GM21390 (cell line): ENCODE data around the gene WDR33.
"Not testable (repeated sequence)": the region's sequence is repeated elsewhere in the genome, so short reads cannot be mapped to it uniquely, and the experiment has no call there.

Source experiments
- ATAC-seq: cut with Tn5 transposase; IDR thresholded peaks from one replicate; pipeline ENCODE4 v1.9.1; 2021; ENCODE audit not compliant: unreplicated experiment

The WDR33 gene

GRCh38 chr2:127810619-127811396, at the start of gene WDR33:
WDR33 (minus strand) TSS chr2:127811171; CDS start chr2:127770981, 40,190 bp downstream.
- peak; percentile 98 for ATAC-seq

DNA sequence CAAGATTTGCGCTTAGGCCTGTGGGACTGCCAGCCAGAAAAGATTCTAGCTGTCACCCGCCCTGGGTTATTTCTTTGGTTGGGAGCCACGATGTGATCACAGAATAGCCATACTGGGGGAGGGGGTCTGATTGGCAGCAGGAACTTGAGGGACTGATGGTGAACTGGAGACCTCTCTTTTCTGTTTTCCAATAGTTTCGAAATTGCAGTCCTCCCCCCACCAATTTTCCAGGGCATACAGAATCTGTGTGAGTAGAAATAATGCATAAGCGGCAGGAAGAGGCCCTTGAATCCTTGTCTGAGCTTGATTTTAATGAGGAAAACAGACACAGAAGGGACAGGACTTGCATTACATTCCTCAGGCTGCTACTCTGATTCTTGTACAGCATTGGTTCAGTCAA, 49.2 kb upstream of the WDR33 start:
- ATAC-seq = no peak

DNA sequence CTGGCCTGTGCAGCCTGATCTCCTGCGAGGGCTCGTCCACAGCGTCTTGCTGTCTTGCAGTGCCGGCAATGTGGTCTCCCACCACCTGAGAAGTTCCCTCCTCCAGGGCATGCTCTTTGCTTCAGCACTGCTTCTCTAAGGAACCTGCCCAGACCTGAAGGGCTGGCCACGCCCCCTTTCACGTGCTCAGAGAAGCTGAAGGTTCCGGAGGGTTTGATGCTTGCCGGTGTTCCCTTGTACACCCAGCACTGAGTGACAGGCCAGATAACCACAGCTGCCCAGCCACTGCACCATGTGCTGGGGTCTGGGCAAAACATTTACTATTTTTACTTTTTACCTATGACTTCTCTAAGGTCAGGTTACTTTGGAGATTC, 48.7 kb upstream of the WDR33 start:
- no peak for ATAC-seq

- no peak for ATAC-seq
These were observed 46.4 kb upstream of the WDR33 start for GRCh38 chr2:127857265-127857808.

GRCh38 chr2:127853671-127854070, 42.7 kb upstream of the WDR33 start:
- no peak for ATAC-seq

DNA sequence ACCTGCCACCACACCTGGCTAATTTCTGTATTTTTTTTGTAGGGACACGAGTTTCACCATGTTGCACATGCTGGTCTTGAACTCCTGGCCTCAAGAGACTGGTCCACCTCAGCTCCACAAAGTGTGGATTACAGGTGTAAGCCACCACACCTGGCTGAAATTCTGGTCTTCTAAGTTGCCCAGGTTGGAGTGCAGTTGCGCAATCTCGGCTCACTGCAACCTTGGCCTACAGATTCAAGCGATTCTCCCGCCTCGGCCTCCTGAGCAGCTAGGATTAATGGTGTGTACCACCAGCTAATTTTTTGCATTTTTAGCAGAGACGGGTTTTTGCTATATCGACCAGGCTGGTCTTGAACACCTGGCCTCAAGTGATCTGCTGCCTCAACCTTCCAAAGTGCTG, 41.4 kb upstream of the WDR33 start:
- no peak for ATAC-seq

- ATAC-seq = no peak
These were observed 37.0 kb upstream of the WDR33 start for GRCh38 chr2:127847931-127848330.

DNA sequence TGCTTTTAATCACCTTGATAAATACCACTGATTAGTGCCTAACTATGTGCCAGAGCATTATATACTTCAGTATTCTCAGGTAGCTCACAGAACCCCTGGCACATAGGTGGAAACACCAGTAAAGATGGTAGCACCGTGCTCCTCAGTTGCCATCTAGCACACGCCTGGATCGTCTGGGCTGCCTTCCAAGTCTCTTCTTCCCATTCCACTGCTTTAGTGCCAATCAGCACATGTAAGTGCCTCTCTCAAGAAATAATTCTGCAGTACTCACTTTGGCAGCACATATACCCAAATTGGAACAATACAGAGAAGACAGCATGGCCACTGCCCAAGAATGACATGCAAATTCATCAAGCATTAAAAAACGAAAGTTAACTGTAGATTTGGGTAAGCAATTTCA, 34.0 kb upstream of the WDR33 start:
- ATAC-seq = no peak

DNA sequence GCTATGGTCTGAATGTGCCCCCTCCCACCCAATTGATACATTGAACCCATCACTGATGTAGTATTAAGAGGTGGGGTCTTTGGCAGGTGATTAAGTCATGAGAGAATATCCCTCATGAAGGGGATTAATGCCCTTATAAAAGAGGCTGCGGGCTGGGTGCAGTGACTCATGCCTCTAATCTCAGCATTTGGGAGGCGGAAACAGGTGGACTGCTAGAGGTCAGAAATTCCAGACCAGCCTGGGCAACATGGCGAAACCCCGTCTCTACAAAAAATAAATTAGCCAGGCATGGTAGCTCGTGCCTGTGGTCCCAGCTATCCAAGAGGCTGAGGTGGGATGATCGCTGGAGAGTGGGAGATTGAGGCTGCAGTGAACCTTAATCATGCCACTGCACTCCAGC, 32.7 kb upstream of the WDR33 start:
- no peak for ATAC-seq

DNA sequence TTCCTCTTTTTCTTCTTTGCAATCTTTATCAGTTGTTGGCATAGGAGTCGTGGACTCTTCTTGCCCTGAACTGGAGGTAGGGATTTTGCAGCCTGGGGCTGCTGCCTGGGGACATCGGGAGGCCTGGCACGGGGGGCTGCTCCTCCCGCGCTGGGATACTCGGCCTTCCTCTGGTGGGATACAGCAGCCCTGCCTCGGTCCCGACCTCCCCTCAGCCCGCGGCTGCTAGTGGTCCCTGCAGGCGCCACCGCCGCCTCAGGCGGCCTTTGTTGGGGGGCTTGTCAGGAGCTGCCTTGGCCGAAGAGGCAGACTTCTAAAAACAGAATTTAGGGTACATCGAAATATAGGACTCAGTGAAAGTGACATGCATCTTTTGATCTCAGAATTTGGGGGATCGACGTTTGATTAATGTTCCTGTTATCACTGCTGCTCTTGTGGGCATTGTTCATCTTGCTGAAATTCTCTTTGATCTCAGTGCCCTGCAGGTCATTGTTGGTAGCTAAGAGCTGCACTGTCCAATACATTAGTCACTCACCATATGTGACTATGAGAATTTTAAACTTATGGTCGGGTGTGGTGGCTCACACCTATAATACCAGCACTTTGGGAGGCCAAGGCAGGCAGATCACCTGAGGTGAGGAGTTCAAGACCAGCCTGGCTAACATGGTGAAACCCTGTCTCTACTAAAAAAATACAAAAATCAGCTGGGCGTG, 30.7 kb upstream of the WDR33 start:
- ATAC-seq = no peak

GRCh38 chr2:127840893-127841292, 29.9 kb upstream of the WDR33 start:
- ATAC-seq = no peak

GRCh38 chr2:127834951-127835350, 24.0 kb upstream of the WDR33 start:
- ATAC-seq = no peak

- peak; percentile 96 for ATAC-seq
These were observed 18.9 kb upstream of the WDR33 start for GRCh38 chr2:127829845-127830246.

DNA sequence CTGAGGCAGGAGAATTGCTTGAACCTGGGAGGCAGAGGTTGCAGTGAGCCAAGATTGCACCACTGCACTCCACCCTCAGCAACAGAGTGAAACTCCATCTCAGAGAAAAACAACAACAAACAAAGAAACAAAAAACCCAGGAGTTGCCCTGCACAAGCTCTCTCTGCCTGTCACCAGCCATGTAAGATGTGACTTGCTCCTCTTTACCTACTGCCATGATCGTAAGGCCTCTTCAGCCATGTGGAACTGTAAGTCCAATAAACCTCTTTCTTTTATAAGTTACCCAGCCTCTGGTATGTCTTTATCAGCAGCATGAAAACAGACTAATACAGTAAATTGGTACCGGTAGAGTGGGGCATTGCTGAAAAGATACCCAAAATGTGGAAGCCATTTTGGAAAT, 15.7 kb upstream of the WDR33 start:
- not testable (repeated sequence) for ATAC-seq

DNA sequence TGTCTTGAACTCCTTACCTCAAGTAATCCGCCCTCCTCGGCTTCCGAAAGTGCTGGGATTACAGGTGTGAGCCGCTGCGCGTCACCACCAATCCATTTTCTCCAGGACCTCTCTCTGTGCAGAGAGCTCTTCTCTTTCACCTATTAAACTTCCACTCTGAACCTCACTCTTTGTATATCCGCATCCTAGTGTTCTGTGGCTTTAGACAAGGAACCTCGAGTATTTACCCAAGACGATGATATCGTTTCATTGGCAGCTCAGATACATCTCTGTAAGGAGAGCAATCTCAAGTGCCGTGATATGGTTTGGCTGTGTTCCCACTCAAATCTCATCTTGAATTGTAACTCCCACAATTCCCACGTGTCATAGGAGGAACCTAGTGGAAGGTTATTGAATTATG, 15.1 kb upstream of the WDR33 start:
- ATAC-seq = no peak

GRCh38 chr2:127820080-127820668, 9.2 kb upstream of the WDR33 start:
- no peak for ATAC-seq

- no peak for ATAC-seq
These were observed 7.9 kb upstream of the WDR33 start for GRCh38 chr2:127818794-127819425.

- ATAC-seq = no peak
These were observed 7.3 kb upstream of the WDR33 start for GRCh38 chr2:127818241-127818640.

- ATAC-seq = no peak
These were observed 3.7 kb upstream of the WDR33 start for GRCh38 chr2:127814677-127815076.

DNA sequence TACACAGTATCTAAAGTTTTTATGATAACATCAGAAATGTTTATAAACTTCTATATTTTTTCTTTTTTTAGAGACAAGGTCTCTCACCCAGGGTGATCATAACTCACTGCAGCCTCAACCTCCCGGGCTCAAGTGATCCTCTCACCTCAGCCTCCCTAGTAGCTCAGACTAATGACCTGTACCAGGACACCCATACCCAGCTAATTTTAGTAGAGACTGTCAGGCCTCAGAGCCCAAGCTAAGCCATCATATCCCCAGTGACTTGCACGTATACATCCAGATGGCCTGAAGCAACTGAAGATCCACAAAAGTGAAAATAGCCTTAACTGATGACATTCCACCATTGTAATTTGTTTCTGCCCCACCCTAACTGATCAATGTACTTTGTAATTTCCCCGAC, 1.5 kb upstream of the WDR33 start:
- not testable (repeated sequence) for ATAC-seq
